NCI-H510A (cell line): Measurements from ENCODE around the gene C2orf66.

Experiments
- DNase-seq: peaks from one replicate; lab custom pipeline; 2025; lab: John Stamatoyannopoulos, UW

The C2orf66 gene

GRCh38 chr2:196809260-196809659 lies at the start of gene C2orf66:
Gene C2orf66, minus strand, starts transcription at chr2:196809355. Its CDS starts 19 bp downstream, at chr2:196809336.
- no peak for DNase-seq

GRCh38 chr2:196854629-196855028 lies 45.5 kb upstream of the C2orf66 start:
- no peak for DNase-seq

GRCh38 chr2:196853301-196854087 lies 44.3 kb upstream of the C2orf66 start:
- DNase-seq = no peak

DNA sequence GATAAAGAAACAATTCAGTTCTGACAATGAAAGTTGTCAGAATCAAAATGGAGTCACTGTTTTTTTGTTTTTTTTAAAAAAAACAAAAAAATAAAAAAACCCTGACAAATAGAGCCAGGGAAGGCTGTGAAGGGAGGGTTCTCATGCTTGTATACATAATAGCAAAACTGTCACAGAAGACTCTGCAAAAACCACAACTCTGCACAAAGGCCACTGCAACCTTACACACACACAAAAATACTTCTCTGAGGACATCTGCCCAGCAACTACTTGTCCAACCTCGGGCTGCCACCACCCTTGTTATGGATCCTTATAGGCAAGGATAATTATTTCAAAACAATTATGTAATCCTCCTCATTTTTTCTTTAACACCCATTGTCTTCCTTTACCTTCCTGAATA lies 41.9 kb upstream of the C2orf66 start:
- no peak for DNase-seq

DNA sequence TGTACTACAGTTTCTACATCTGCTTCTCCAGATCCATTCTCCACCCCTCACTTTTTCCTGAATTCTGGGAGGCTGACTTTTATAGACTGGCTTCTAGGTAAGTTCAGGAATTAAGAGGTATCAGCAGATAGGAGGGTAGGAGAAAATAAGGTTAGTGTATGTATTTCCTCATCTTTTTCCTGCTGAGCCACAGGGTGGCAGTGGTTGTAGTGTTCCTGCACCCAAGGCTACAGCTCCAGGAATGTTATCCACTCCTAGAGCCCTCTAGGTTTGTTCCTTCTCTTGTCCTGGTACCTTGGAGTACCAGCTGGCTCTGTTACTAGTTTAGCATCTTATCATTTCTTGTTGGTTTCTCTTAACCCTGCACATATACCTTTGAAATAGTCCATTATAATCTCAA lies 40.7 kb upstream of the C2orf66 start:
- DNase-seq = no peak

DNA sequence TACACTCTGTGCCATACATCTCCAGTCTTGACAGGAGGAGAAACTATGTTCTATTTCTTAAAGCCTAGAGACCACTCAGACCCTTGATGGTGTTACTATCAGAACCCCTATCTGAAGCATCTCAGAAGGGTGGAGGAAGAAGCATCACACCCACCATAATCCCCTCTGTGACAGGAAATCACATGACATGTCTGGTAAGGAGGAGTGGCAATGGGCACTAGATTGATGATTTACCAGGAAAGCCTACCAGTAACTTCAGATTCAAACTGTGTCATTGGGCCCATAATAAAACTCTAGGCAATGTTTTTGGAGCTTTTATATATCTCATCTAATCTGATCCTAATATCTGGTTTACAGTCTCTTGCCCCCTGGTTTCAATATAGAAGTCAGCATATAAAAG lies 37.1 kb upstream of the C2orf66 start:
- no peak for DNase-seq

DNA sequence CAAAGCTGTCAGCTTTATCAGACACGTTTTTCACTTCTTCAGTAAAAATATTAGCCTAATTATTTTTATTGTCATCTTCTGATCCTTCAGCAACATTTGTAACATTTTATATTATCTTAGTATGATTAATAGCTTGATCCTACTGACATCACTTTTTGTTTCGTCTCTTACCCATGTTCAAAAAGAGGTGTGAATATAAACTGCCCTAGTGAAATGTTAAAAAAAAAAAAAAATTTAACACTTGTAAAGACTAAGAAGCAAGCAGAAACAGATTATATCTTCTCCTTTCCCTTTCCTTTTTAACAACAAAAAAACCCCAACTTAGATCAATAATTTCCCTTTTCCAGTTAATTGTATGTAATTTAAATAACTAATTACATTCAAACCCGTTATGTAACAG lies 36.2 kb upstream of the C2orf66 start:
- no peak for DNase-seq

DNA sequence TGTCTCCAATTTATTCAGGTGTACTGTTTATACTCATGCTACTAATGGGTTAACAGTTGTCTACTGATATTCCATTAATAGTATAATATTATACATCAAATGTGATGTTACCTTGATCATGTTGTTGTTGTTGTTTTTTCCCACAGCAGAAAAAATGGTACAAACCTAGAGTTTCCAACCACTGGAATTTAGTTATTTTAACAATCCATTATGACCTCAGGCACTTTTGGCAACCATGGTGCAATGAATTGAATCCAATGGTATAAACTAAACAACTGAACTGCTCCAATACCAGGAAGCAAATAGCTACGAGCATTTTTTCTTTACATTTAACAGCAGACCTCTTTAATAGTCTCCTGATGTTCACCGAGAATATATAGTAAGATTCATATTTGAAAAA lies 31.0 kb upstream of the C2orf66 start:
- DNase-seq = no peak

GRCh38 chr2:196839574-196839973 lies 30.4 kb upstream of the C2orf66 start:
- no peak for DNase-seq

DNA sequence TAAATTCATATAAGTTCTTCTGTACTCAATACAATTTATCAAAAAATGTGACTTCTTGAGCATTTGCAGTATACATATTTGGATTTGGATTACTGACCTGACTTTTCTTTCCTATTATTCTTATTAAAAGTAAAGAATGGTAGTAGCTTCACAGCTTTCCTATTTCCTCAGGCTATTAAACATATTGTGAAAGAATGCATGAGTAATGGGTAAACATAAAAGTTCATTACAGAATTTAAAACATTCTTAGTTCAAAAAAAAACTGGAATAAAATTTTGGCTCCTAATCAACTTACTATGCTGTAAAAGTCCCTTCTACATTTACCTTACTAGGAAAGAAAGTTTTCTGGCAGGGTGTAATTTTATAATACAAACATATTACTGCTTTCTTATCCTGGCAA lies 27.3 kb upstream of the C2orf66 start:
- DNase-seq = no peak

DNA sequence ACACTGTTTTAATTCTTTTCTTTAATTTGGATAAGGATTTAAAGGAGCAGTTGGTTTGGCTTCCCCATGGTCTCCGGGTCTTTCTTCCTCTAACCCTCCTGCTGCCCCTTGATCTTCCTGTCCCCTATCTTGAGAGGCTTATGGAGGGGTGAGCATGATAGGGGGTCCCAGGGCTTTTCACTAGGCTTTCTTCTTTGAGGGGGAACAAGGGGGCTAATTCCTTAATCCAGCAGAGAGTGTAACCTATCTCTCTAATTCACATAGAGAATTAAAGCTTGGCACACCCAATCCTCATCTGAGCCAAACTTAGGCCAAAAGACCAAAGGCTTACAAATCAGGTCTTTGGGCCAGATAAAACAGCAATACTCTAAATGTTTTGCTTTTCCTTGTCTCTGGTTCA lies 21.5 kb upstream of the C2orf66 start:
- DNase-seq = no peak

DNA sequence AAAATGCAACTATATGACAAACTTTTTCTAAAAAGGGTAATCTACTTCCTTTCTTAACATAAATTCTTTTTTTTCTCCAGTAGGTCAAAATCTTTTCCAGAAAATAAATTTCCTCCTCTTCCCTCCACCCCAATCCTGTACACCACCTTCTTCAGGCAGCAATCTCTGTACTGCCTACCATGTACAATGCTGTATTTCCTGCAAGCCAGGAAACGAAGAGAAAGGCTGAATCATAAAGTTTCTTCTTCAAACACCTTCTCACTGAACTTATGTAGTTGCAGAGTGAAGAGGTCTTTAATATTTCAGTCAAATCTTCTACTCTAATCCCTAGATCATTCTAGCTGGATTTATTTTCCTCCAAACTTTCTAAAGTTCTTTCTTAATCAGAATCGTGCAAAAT lies 18.2 kb upstream of the C2orf66 start:
- DNase-seq = no peak

- DNase-seq = no peak
These were observed 14.8 kb upstream of the C2orf66 start for GRCh38 chr2:196823750-196824522.

- no peak for DNase-seq
These were observed 12.0 kb upstream of the C2orf66 start for GRCh38 chr2:196821195-196821594.

- DNase-seq = no peak
These were observed 981 bp downstream of the C2orf66 start for GRCh38 chr2:196808083-196808665.

- DNase-seq = no peak
These were observed 4.8 kb downstream of the C2orf66 start for GRCh38 chr2:196804381-196804780.

DNA sequence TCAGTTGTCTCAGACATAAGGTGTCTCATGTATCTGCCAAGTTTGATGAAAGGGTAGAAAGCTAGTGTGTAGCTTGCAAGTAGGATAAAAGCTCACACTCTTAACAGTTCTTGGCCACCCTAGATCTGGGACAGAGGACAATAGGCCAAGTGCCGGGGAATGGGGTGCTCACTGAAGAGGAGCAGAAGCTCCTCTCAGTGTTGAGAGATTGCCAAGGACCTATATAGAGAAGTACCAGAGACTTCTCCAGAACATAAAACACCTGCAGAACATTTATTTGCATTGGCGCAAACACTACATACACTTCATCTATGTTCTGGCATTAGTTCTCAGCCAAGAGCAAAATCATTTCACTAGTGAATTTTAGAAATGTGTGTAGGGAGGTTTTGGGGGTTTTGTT lies 6.8 kb downstream of the C2orf66 start:
- DNase-seq = no peak

GRCh38 chr2:196801674-196802261 lies 7.4 kb downstream of the C2orf66 start:
- DNase-seq = no peak

DNA sequence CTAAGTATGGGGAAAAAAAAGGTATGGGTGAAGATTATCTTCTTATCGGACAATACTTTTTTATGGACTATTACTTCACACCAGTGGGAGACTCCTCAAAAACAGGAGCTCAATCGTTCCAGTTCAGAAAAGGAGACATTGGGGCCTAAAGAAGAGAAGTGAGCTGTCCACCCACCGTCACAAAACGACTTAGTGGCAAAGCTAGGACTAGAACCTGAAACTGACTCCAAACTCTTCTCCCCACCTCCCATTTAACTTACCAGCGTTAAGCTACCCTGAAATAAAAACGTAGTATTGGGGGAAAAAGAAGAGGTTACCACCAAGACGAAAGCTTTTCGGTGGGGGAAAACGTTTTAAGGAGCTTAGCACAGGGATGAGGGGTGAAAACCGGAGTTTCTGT lies 10.2 kb downstream of the C2orf66 start:
- DNase-seq = no peak

- no peak for DNase-seq
These were observed 16.3 kb downstream of the C2orf66 start for GRCh38 chr2:196792865-196793264.

DNA sequence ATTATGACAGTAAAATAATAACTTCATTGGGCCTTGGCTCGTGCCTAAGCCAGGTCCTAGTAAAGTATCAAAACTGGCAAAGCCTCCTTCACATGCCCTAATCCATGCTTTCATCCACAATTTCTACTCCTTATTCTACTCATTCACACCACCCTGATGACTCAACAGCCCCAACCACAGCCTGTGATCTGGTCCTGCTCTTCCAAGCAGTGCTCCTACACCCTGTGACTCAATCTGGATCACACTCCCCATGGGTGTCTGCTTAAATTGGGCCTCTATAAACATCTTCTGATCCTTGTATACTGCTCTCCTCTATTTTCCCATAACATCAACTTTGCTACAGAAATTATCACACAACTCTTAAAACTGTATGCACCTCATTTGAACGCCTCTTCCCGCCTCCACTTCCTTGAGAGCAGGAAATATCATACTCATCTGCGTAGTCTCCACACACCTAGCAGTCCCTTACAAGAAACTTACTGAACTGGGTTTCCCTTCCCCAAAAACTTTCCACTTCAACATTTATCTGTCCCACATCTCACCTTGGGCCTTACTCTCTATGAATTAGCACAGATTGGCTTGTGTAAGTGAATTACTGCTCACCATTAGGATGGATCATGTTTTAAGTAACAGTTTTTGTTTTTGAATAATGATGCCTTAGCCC lies 25.6 kb downstream of the C2orf66 start:
- DNase-seq = no peak

DNA sequence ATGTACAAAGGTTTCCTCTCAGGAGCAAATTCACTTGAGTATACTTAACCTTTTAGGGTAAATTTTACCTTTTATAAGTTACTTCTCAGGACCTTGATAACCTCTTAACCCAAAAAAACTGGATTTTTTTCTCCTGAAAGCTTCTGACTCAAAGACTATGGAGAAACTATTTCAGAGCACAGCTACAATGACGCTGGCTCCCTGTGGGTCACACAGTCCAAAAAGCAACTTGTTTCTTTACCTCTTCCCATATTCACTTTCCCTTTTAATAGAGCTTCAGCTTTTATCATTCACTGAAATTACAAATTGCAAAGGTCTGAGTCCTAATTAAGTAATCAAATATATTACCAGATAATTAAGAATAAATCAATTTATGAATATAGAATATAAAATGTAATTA lies 42.1 kb downstream of the C2orf66 start:
- DNase-seq = no peak
